HEK293 (cell line): ENCODE results near the gene ZFYVE28.

ENCODE experiments used
- CTCF ChIA-PET: fragments of 350-600 bp; formaldehyde crosslinking; extraction: SDS; loops from one replicate; lab custom pipeline; 2021; ENCODE audit warnings: antibody characterized with exemption; lab: Yijun Ruan, JAX
- POLR2A ChIA-PET: fragments of 300-600 bp; formaldehyde crosslinking; extraction: SDS; loops from one replicate; lab custom pipeline; 2020; ENCODE audit warnings: antibody characterized with exemption, inconsistent platforms; lab: Yijun Ruan, JAX
- H3K27ac ChIP-seq: fragments of 200-500 bp; sonication (Bioruptor generic); 2 replicates; pipeline ENCODE4 v1.5.1; 2014; ENCODE audit warnings: low read depth, low read length, control low read depth, inconsistent platforms; ENCODE audit errors: extremely low read depth
- H3K36me3 ChIP-seq, 2 experiments: fragments of 200-500 bp in 1 of 2; sonication (Bioruptor generic) in 1 of 2; 1 replicate in 1 of 2; 2 replicates in 1 of 2; pipeline ENCODE4 v1.5.1; 2014 to 2017; ENCODE audit warnings: inconsistent platforms in 2 of 2, low read length in 2 of 2; ENCODE audit not compliant: control insufficient read depth in 2 of 2, insufficient read depth in 1 of 2
- H3K4me1 ChIP-seq: fragments of 200-500 bp; sonication (Bioruptor generic); 2 replicates; pipeline ENCODE4 v1.5.1; 2014; ENCODE audit warnings: mild to moderate bottlenecking, low read length, inconsistent platforms; ENCODE audit not compliant: control insufficient read depth, insufficient read depth
- H3K4me3 ChIP-seq: 2 replicates; pipeline ENCODE4 v1.5.1; 2011; ENCODE audit warnings: low read depth, mild to moderate bottlenecking, control low read depth, low read length, moderate library complexity
- H3K9me3 ChIP-seq: fragments of 200-500 bp; sonication (Bioruptor generic); 2 replicates; pipeline ENCODE4 v1.5.1; 2014; ENCODE audit warnings: low read depth, low read length, inconsistent platforms; ENCODE audit not compliant: control insufficient read depth, insufficient read depth
- GLI2 ChIP-seq: fragments of 450-650 bp; formaldehyde crosslinking; IDR thresholded peaks from 2 replicates; pipeline ENCODE4; 2017; ENCODE audit warnings: missing biosample characterization, missing genetic modification characterization, low read depth, borderline replicate concordance
- KLF9 ChIP-seq: fragments of 450-650 bp; formaldehyde crosslinking; IDR thresholded peaks from 2 replicates; pipeline ENCODE4 v1.5.1; 2016; ENCODE audit warnings: missing biosample characterization, missing genetic modification characterization, low read depth
- TCF7L2 ChIP-seq: IDR thresholded peaks from 2 replicates; pipeline ENCODE4 v1.6.1; 2011; ENCODE audit warnings: low read depth, mild to moderate bottlenecking, inconsistent platforms, low read length, moderate library complexity, borderline replicate concordance
- ZBTB1 ChIP-seq: fragments of 450-650 bp; formaldehyde crosslinking; IDR thresholded peaks from 2 replicates; pipeline ENCODE4 v1.5.1; 2016; ENCODE audit warnings: missing biosample characterization, missing genetic modification characterization
- ZBTB20 ChIP-seq: fragments of 450-650 bp; formaldehyde crosslinking; IDR thresholded peaks from 2 replicates; pipeline ENCODE4 v1.5.1; 2016; ENCODE audit warnings: missing biosample characterization, missing genetic modification characterization
- ZFP41 ChIP-seq: fragments of 450-650 bp; formaldehyde crosslinking; IDR thresholded peaks from 2 replicates; pipeline ENCODE4 v1.5.1; 2016; ENCODE audit warnings: missing biosample characterization, missing genetic modification characterization, borderline replicate concordance
- ZNF223 ChIP-seq: fragments of 450-650 bp; formaldehyde crosslinking; IDR thresholded peaks from 2 replicates; pipeline ENCODE4 v1.5.1; 2016; ENCODE audit warnings: missing biosample characterization, missing genetic modification characterization
- ZNF292 ChIP-seq: fragments of 450-650 bp; formaldehyde crosslinking; IDR thresholded peaks from 2 replicates; pipeline ENCODE4 v1.5.1; 2016; ENCODE audit warnings: low read depth, missing biosample characterization, missing genetic modification characterization, borderline replicate concordance
- ZNF302 ChIP-seq: fragments of 450-650 bp; formaldehyde crosslinking; IDR thresholded peaks from 2 replicates; pipeline ENCODE4 v1.5.1; 2016; ENCODE audit warnings: missing biosample characterization, missing genetic modification characterization, low read depth
- ZNF311 ChIP-seq: fragments of 450-650 bp; formaldehyde crosslinking; IDR thresholded peaks from 2 replicates; pipeline ENCODE4 v1.5.1; 2017; ENCODE audit warnings: missing biosample characterization, missing genetic modification characterization, borderline replicate concordance
- ZNF324 ChIP-seq: fragments of 450-650 bp; formaldehyde crosslinking; IDR thresholded peaks from 2 replicates; pipeline ENCODE4 v1.5.1; 2016; ENCODE audit warnings: missing biosample characterization, missing genetic modification characterization
- ZNF391 ChIP-seq: fragments of 450-650 bp; formaldehyde crosslinking; IDR thresholded peaks from 2 replicates; pipeline ENCODE4 v1.5.1; 2016; ENCODE audit warnings: low read depth, missing biosample characterization, missing genetic modification characterization, borderline replicate concordance
- ZNF433 ChIP-seq: fragments of 450-650 bp; formaldehyde crosslinking; IDR thresholded peaks from 2 replicates; pipeline ENCODE4 v1.5.1; 2016; ENCODE audit warnings: missing biosample characterization, missing genetic modification characterization, low read depth
- ZNF521 ChIP-seq: fragments of 450-650 bp; formaldehyde crosslinking; IDR thresholded peaks from 2 replicates; pipeline ENCODE4 v1.5.1; 2017; ENCODE audit warnings: missing biosample characterization, mild to moderate bottlenecking, missing genetic modification characterization
- ZNF555 ChIP-seq: fragments of 450-650 bp; formaldehyde crosslinking; conservative IDR thresholded peaks from 2 replicates; pipeline ENCODE4 v1.5.1; 2017; ENCODE audit warnings: missing biosample characterization, mild to moderate bottlenecking, missing genetic modification characterization, inconsistent platforms
- ZNF610 ChIP-seq: fragments of 450-650 bp; formaldehyde crosslinking; IDR thresholded peaks from 2 replicates; pipeline ENCODE4 v1.5.1; 2016; ENCODE audit warnings: missing biosample characterization, missing genetic modification characterization, borderline replicate concordance
- ZNF777 ChIP-seq: fragments of 450-650 bp; formaldehyde crosslinking; IDR thresholded peaks from 2 replicates; pipeline ENCODE4 v1.5.1; 2017; ENCODE audit warnings: missing biosample characterization, missing genetic modification characterization, borderline replicate concordance
- ZXDB ChIP-seq: fragments of 450-650 bp; formaldehyde crosslinking; IDR thresholded peaks from 2 replicates; pipeline ENCODE4 v1.5.1; 2016; ENCODE audit warnings: missing biosample characterization, missing genetic modification characterization
- TF ChIP-seq, protein P1 (sequence below): fragments of 450-650 bp; formaldehyde crosslinking; IDR thresholded peaks from 2 replicates; pipeline ENCODE4 v1.5.1; 2016; ENCODE audit warnings: missing biosample characterization, missing genetic modification characterization, borderline replicate concordance
- TF ChIP-seq, protein P2 (sequence below): fragments of 450-650 bp; formaldehyde crosslinking; IDR thresholded peaks from 2 replicates; pipeline ENCODE4 v1.5.1; 2016; ENCODE audit warnings: missing biosample characterization, missing genetic modification characterization

The ZFYVE28 gene

DNA sequence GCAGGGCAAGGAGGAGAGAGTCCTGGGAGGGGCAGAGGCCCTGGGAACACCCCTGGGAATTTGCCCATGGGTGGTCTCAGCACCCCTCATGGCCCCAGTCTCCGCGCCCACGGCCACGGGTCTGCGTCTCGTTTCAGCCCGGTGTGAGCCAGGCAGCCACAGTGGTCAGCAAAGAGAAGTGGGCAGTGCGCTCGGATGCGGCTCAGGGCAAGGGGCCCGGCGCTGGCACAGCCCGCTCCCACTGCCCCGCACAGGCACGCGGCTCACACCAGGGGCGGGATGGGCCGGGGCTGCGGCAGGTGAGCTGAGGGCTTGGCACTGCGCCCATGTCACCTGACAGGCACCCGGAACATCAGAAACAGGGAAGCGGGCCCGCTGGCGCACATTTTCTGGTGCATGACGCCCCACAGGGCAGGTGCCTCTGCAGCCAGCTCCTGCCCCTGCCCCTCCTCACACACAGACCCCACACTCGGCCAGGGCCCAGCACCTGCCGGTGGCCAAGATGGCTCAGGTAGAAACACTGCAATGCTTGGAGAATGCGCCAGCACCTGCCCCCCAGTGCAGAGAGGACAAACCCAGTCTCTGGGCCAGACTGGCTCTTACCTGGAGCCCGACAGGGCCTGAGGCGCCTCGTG, 114.6 kb downstream of the ZFYVE28 start:
- Histone ChIP-seq H3K27ac (no peak overlapping the region), H3K36me3 (no peaks in the 10 kb centered on the region), H3K9me3 (no peaks in the 10 kb centered on the region), H3K4me1 (no peaks in the 10 kb centered on the region), H3K4me3 (no peak overlapping the region)
- CTCF ChIA-PET, result no interaction called here
- POLR2A ChIA-PET, result no interaction called here
- TF ChIP-seq, protein P1, sequence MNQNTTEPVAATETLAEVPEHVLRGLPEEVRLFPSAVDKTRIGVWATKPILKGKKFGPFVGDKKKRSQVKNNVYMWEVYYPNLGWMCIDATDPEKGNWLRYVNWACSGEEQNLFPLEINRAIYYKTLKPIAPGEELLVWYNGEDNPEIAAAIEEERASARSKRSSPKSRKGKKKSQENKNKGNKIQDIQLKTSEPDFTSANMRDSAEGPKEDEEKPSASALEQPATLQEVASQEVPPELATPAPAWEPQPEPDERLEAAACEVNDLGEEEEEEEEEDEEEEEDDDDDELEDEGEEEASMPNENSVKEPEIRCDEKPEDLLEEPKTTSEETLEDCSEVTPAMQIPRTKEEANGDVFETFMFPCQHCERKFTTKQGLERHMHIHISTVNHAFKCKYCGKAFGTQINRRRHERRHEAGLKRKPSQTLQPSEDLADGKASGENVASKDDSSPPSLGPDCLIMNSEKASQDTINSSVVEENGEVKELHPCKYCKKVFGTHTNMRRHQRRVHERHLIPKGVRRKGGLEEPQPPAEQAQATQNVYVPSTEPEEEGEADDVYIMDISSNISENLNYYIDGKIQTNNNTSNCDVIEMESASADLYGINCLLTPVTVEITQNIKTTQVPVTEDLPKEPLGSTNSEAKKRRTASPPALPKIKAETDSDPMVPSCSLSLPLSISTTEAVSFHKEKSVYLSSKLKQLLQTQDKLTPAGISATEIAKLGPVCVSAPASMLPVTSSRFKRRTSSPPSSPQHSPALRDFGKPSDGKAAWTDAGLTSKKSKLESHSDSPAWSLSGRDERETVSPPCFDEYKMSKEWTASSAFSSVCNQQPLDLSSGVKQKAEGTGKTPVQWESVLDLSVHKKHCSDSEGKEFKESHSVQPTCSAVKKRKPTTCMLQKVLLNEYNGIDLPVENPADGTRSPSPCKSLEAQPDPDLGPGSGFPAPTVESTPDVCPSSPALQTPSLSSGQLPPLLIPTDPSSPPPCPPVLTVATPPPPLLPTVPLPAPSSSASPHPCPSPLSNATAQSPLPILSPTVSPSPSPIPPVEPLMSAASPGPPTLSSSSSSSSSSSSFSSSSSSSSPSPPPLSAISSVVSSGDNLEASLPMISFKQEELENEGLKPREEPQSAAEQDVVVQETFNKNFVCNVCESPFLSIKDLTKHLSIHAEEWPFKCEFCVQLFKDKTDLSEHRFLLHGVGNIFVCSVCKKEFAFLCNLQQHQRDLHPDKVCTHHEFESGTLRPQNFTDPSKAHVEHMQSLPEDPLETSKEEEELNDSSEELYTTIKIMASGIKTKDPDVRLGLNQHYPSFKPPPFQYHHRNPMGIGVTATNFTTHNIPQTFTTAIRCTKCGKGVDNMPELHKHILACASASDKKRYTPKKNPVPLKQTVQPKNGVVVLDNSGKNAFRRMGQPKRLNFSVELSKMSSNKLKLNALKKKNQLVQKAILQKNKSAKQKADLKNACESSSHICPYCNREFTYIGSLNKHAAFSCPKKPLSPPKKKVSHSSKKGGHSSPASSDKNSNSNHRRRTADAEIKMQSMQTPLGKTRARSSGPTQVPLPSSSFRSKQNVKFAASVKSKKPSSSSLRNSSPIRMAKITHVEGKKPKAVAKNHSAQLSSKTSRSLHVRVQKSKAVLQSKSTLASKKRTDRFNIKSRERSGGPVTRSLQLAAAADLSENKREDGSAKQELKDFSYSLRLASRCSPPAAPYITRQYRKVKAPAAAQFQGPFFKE (tag by site-specific recombination), result no peak
- TF ChIP-seq GLI2 (tag by site-specific recombination) (no peak), TCF7L2 (no peak), ZBTB1 (tag by site-specific recombination) (no peak), ZNF223 (tag by site-specific recombination) (no peak), ZNF433 (tag by site-specific recombination) (no peak), ZNF555 (tag by site-specific recombination) (no peak), ZNF391 (no peak), ZNF521 (tag by site-specific recombination) (no peak), ZBTB20 (no peak), ZXDB (tag by site-specific recombination) (no peak), KLF9 (tag by site-specific recombination) (no peak), ZNF610 (tag by site-specific recombination) (no peak), ZNF292 (tag by site-specific recombination) (no peak), ZNF302 (no peak), ZFP41 (tag by site-specific recombination) (no peak), ZNF311 (tag by site-specific recombination) (no peak), ZNF777 (tag by site-specific recombination) (no peak), ZNF324 (tag by site-specific recombination) (no peak)
- TF ChIP-seq, protein P2, sequence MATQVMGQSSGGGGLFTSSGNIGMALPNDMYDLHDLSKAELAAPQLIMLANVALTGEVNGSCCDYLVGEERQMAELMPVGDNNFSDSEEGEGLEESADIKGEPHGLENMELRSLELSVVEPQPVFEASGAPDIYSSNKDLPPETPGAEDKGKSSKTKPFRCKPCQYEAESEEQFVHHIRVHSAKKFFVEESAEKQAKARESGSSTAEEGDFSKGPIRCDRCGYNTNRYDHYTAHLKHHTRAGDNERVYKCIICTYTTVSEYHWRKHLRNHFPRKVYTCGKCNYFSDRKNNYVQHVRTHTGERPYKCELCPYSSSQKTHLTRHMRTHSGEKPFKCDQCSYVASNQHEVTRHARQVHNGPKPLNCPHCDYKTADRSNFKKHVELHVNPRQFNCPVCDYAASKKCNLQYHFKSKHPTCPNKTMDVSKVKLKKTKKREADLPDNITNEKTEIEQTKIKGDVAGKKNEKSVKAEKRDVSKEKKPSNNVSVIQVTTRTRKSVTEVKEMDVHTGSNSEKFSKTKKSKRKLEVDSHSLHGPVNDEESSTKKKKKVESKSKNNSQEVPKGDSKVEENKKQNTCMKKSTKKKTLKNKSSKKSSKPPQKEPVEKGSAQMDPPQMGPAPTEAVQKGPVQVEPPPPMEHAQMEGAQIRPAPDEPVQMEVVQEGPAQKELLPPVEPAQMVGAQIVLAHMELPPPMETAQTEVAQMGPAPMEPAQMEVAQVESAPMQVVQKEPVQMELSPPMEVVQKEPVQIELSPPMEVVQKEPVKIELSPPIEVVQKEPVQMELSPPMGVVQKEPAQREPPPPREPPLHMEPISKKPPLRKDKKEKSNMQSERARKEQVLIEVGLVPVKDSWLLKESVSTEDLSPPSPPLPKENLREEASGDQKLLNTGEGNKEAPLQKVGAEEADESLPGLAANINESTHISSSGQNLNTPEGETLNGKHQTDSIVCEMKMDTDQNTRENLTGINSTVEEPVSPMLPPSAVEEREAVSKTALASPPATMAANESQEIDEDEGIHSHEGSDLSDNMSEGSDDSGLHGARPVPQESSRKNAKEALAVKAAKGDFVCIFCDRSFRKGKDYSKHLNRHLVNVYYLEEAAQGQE (tag by site-specific recombination), result no peak
- TF ChIP-seq, all 188 proteins: peak for 0
